HCT116 (cell line): ENCODE measurements around the gene ACTBL2. TPM values are rescaled to one million over a fixed set of nuclear protein-coding genes. Genes with fewer than 3 reads are reported as not detected.

Source experiments
- ATAC-seq: fragments of 200-7000 bp; cut with Tn5 transposase; 2 replicates; pipeline ENCODE4 v1.9.1; 2020; ENCODE audit warnings: mild to moderate bottlenecking, moderate library complexity
- BruUV-seq: library from RNA; stranded (reverse); fragments of 400-500 nt; replicated peaks from 2 replicates; lab custom pipeline; 2021; lab: Mats Ljungman, UMichigan
- CTCF ChIA-PET: fragments of 300-600 bp; sonication (Branson Sonifier 250); formaldehyde crosslinking; loops from one replicate; lab custom pipeline; 2021; ENCODE audit warnings: antibody characterized with exemption; lab: Charles Lee
- POLR2A ChIA-PET: fragments of 300-600, 350-600 bp; sonication (Branson Sonifier 250); formaldehyde crosslinking; loops from one replicate; lab custom pipeline; 2021; ENCODE audit warnings: antibody characterized with exemption; lab: Charles Lee
- RAD21 ChIA-PET, 2 experiments: fragments of 300-600 bp; sonication (Branson Sonifier 250); formaldehyde crosslinking; loops; one replicate each; lab custom pipeline; 2023; ENCODE audit warnings: low total read pairs in 2 of 2; ENCODE audit not compliant: uncharacterized antibody in 2 of 2, unreplicated experiment in 2 of 2, low non-redundant PET in 1 of 2; lab: Charles Lee
- DNase-seq: peaks from one replicate; pipeline ENCODE4 v3.0.0-alpha.2; 2010; ENCODE audit warnings: low read depth, low spot score
- H2AFZ ChIP-seq: fragments of 200-600 bp; shearing (Covaris generic), sonication (generic); 2 replicates; pipeline ENCODE4 v1.6.1; 2017; ENCODE audit warnings: low read depth, mixed run types, mixed read lengths, antibody characterized with exemption, low read length; ENCODE audit not compliant: poor library complexity, severe bottlenecking
- H3K27ac ChIP-seq: 2 replicates; pipeline ENCODE4 v1.5.1; 2012; ENCODE audit warnings: low read depth, low read length
- H3K27me3 ChIP-seq: fragments of 200-600 bp; sonication (generic); 2 replicates; pipeline ENCODE4 v1.6.1; 2016; ENCODE audit warnings: mixed run types, low read length, mixed read lengths; ENCODE audit not compliant: insufficient read depth
- H3K36me3 ChIP-seq, 2 experiments: fragments of 200-500 bp in 1 of 2; fragments of 200-600 bp in 1 of 2; sonication (Bioruptor generic) in 1 of 2; sonication (generic) in 1 of 2; 2 replicates each; pipeline versions ENCODE4 v1.5.1 to v1.6.1; 2014 to 2016; ENCODE audit warnings: low read length in 2 of 2, inconsistent platforms in 1 of 2, mixed read lengths in 1 of 2, mixed run types in 1 of 2; ENCODE audit not compliant: insufficient read depth in 2 of 2, control insufficient read depth in 1 of 2
- H3K4me1 ChIP-seq, 2 experiments: fragments of 200-600 bp in 1 of 2; sonication (generic) in 1 of 2; 2 replicates each; pipeline versions ENCODE4 v1.5.1 to v1.6.1; 2012 to 2017; ENCODE audit warnings: low read length in 2 of 2, inconsistent platforms in 1 of 2, mild to moderate bottlenecking in 1 of 2, mixed read lengths in 1 of 2, mixed run types in 1 of 2, moderate library complexity in 1 of 2; ENCODE audit not compliant: insufficient read depth in 2 of 2, control insufficient read depth in 1 of 2
- H3K4me2 ChIP-seq: fragments of 200-600 bp; sonication (generic); 2 replicates; pipeline ENCODE4 v1.6.1; 2017; ENCODE audit warnings: mixed run types, low read length, mixed read lengths
- H3K4me3 ChIP-seq, 2 experiments: fragments of 200-600 bp in 1 of 2; sonication (generic) in 1 of 2; replicated peaks in 1 of 2; 2 replicates each; pipeline ENCODE4 v1.5.1; 2011 to 2016; ENCODE audit warnings: low read length in 2 of 2, control low read depth in 1 of 2, low read depth in 1 of 2, mild to moderate bottlenecking in 1 of 2, mixed read lengths in 1 of 2, mixed run types in 1 of 2
- H3K79me2 ChIP-seq: fragments of 200-600 bp; sonication (generic); 2 replicates; pipeline ENCODE4 v1.6.1; 2017; ENCODE audit warnings: mild to moderate bottlenecking, mixed run types, low read length, moderate library complexity, mixed read lengths; ENCODE audit not compliant: insufficient read depth
- H3K9ac ChIP-seq: fragments of 200-600 bp; sonication (generic); 2 replicates; pipeline ENCODE4 v1.6.1; 2016; ENCODE audit warnings: low read length, mixed read lengths
- H3K9me2 ChIP-seq: fragments of 200-600 bp; sonication (generic), shearing (Covaris generic); 2 replicates; pipeline ENCODE4 v1.6.1; 2017; ENCODE audit warnings: mixed run types, mild to moderate bottlenecking, moderate library complexity; ENCODE audit not compliant: insufficient read depth
- H3K9me3 ChIP-seq, 2 experiments: fragments of 200-500 bp in 1 of 2; fragments of 200-600 bp in 1 of 2; sonication (Bioruptor generic) in 1 of 2; sonication (generic) in 1 of 2; 2 replicates each; pipeline ENCODE4 v1.6.1; 2014 to 2017; ENCODE audit warnings: low read length in 2 of 2, mixed read lengths in 2 of 2, inconsistent platforms in 1 of 2, low read depth in 1 of 2, mild to moderate bottlenecking in 1 of 2, mixed run types in 1 of 2, moderate library complexity in 1 of 2; ENCODE audit not compliant: control insufficient read depth in 1 of 2, insufficient read depth in 1 of 2
- H4K20me1 ChIP-seq: fragments of 200-600 bp; sonication (generic), shearing (Covaris generic); 2 replicates; pipeline ENCODE4 v1.6.1; 2017; ENCODE audit warnings: mixed run types, mild to moderate bottlenecking, moderate library complexity; ENCODE audit not compliant: insufficient read depth
- CBX3 ChIP-seq: IDR thresholded peaks from 2 replicates; pipeline ENCODE4 v1.6.1; 2012; ENCODE audit warnings: low read depth
- CEBPB ChIP-seq: IDR thresholded peaks from 2 replicates; pipeline ENCODE4 v1.6.1; 2012; ENCODE audit warnings: low read depth
- EGR1 ChIP-seq: IDR thresholded peaks from 2 replicates; pipeline ENCODE4 v1.6.1; 2012; ENCODE audit warnings: low read depth
- ELF1 ChIP-seq: IDR thresholded peaks from 2 replicates; pipeline ENCODE4 v1.6.1; 2012; ENCODE audit warnings: low read depth, borderline replicate concordance
- EZH2 ChIP-seq: fragments of 200-600 bp; sonication (generic); IDR thresholded peaks from 2 replicates; pipeline ENCODE4 v1.6.1; 2017; ENCODE audit warnings: antibody characterized with exemption, mixed run types
- EZH2phosphoT487 ChIP-seq: fragments of 200-600 bp; IDR thresholded peaks from 2 replicates; pipeline ENCODE4 v1.6.1; 2018; ENCODE audit warnings: antibody characterized with exemption, borderline replicate concordance
- FOSL1 ChIP-seq: IDR thresholded peaks from 2 replicates; pipeline ENCODE4 v1.6.1; 2012; ENCODE audit warnings: low read depth
- JUND ChIP-seq: IDR thresholded peaks from 2 replicates; pipeline ENCODE4 v1.6.1; 2012
- POLR2A ChIP-seq: IDR thresholded peaks from 2 replicates; pipeline ENCODE4 v1.7.0; 2011; ENCODE audit warnings: borderline replicate concordance; ENCODE audit not compliant: insufficient read depth, insufficient read length; ENCODE audit errors: extremely low read depth
- RAD21 ChIP-seq: IDR thresholded peaks from 2 replicates; pipeline ENCODE4 v1.6.1; 2012; ENCODE audit warnings: low read depth, mild to moderate bottlenecking
- SIN3A ChIP-seq: IDR thresholded peaks from 2 replicates; pipeline ENCODE4 v1.6.1; 2012; ENCODE audit warnings: low read depth
- SP1 ChIP-seq: IDR thresholded peaks from 2 replicates; pipeline ENCODE4 v1.6.1; 2012; ENCODE audit warnings: low read depth
- TCF7L2 ChIP-seq: IDR thresholded peaks from 2 replicates; pipeline ENCODE4 v1.7.0; 2011; ENCODE audit warnings: borderline replicate concordance, inconsistent platforms; ENCODE audit not compliant: insufficient read depth, insufficient read length; ENCODE audit errors: extremely low read depth
- YY1 ChIP-seq: IDR thresholded peaks from 2 replicates; pipeline ENCODE4 v1.6.1; 2011; ENCODE audit warnings: low read length, low read depth, moderate library complexity, mild to moderate bottlenecking; ENCODE audit not compliant: insufficient replicate concordance; ENCODE audit errors: extremely low read depth
- ZFX ChIP-seq: fragments of 450-650 bp; IDR thresholded peaks from 2 replicates; pipeline ENCODE4 v1.6.1; 2017
- ZNF274 ChIP-seq: fragments of 200-500 bp; sonication (Bioruptor generic); IDR thresholded peaks from 2 replicates; pipeline ENCODE4 v1.6.1; 2014; ENCODE audit warnings: mild to moderate bottlenecking, low read depth, low read length, inconsistent platforms
- intact Hi-C: fragments of 100-400 bp; cut with micrococcal nuclease; formaldehyde crosslinking; loops from 2 replicates; pipeline ENCODE4 v1.10.0; 2022
- total RNA-seq: library from RNA; stranded (reverse); gene quantifications from one replicate; pipeline ENCODE4 v1.2.1, GENCODE V29; 2021; ENCODE audit not compliant: unreplicated experiment
- TF ChIP-seq, protein P1 (sequence below): IDR thresholded peaks from 2 replicates; pipeline ENCODE4 v1.6.1; 2012
- TF ChIP-seq, protein P2 (sequence below): IDR thresholded peaks from 2 replicates; pipeline ENCODE4 v1.6.1; 2012
- TF ChIP-seq, protein P3 (sequence below), 3 experiments: fragments of 200-600 bp in 1 of 3; sonication (generic) in 1 of 3; IDR thresholded peaks in 2 of 3; conservative IDR thresholded peaks in 1 of 3; 2 replicates each; pipeline ENCODE4 v1.5.1; 2012 to 2017; ENCODE audit warnings: low read depth in 2 of 3, low read length in 2 of 3, antibody characterized with exemption in 1 of 3, borderline replicate concordance in 1 of 3, control low read depth in 1 of 3, mild to moderate bottlenecking in 1 of 3, mixed read lengths in 1 of 3, mixed run types in 1 of 3, moderate library complexity in 1 of 3; ENCODE audit not compliant: insufficient read depth in 1 of 3

ACTBL2 gene
- total RNA-seq, 1 experiment from 2014 or later: 0.07 TPM

DNA sequence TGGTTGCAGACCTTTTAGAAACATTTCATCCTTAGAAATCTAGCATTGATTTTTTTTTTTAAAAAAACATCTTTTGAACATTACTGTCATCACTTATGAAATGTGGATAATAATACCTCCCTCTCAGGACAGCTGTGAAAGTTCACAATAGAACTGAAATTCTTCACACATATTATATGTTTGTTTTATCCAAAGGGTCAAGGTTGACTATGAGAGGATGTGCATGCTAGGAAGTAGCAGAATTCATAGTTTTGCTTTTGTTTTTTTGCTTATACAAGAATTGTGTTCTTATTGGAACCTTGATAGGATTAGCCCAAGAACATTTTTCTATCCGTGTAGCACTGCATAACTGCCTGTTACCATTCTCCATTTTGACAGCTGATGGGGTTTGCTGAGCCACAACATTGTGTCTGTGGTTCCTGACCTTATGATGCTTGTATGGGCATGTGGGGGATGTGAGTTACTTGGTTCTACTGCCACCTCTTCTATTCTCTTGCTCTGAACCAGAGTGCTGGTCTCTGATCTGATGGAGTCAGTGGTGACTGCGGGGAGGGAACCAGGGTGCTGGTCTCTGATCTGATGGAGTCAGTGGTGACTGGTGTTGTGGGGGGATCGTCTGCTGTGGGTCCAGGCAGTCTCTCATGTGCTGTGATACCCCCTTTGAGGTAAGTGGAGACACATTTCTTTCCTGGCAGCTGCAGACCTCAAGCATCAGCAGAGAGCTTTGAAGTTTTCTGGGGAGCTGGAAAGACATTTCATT, 27.1 kb upstream of the ACTBL2 start:
- no TSS peak for BruUV-seq
- no peak overlapping the region for H3K9ac ChIP-seq
- no peak overlapping the region for H3K27ac ChIP-seq
- H3K27me3 ChIP-seq: no peaks in the 10 kb centered on the region
- no peaks in the 10 kb centered on the region for H3K36me3 ChIP-seq
- H3K9me2 ChIP-seq: no peaks in the 10 kb centered on the region
- DNase-seq: no peak
- no peak for ATAC-seq
- no peak overlapping the region for H3K4me3 ChIP-seq
- ChIA-PET RAD21 (no interaction called here), POLR2A (no interaction called here), CTCF (no interaction called here)
- H3K79me2 ChIP-seq: no peaks in the 10 kb centered on the region
- H4K20me1 ChIP-seq: no peaks in the 10 kb centered on the region
- 0 out of 4 replicates have a peak, but pooled peaks cover 0 to under 1% of the 10 kb centered on the region in 2 experiments for H3K4me1 ChIP-seq
- no peak for TF ChIP-seq ZFX
- TF ChIP-seq, protein P1, sequence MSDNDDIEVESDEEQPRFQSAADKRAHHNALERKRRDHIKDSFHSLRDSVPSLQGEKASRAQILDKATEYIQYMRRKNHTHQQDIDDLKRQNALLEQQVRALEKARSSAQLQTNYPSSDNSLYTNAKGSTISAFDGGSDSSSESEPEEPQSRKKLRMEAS: no peak
- no peak for TF ChIP-seq YY1
- TF ChIP-seq ELF1: no peak
- no peak for TF ChIP-seq RAD21
- TF ChIP-seq EGR1: no peak
- no peak for TF ChIP-seq JUND
- no peak for TF ChIP-seq CEBPB
- no peak for TF ChIP-seq TCF7L2
- TF ChIP-seq, protein P2, sequence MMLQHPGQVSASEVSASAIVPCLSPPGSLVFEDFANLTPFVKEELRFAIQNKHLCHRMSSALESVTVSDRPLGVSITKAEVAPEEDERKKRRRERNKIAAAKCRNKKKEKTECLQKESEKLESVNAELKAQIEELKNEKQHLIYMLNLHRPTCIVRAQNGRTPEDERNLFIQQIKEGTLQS: no peak
- TF ChIP-seq, protein P3, sequence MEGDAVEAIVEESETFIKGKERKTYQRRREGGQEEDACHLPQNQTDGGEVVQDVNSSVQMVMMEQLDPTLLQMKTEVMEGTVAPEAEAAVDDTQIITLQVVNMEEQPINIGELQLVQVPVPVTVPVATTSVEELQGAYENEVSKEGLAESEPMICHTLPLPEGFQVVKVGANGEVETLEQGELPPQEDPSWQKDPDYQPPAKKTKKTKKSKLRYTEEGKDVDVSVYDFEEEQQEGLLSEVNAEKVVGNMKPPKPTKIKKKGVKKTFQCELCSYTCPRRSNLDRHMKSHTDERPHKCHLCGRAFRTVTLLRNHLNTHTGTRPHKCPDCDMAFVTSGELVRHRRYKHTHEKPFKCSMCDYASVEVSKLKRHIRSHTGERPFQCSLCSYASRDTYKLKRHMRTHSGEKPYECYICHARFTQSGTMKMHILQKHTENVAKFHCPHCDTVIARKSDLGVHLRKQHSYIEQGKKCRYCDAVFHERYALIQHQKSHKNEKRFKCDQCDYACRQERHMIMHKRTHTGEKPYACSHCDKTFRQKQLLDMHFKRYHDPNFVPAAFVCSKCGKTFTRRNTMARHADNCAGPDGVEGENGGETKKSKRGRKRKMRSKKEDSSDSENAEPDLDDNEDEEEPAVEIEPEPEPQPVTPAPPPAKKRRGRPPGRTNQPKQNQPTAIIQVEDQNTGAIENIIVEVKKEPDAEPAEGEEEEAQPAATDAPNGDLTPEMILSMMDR (IDR thresholded peaks at IDR 0.05 in 2 of 3, conservative IDR thresholded peaks at IDR 0.05 in 1 of 3; ENCODE audit: borderline replicate concordance in 1 of 3, insufficient read depth in 1 of 3, low read depth in 2 of 3, low read length in 2 of 3): no peak
- no peak for TF ChIP-seq SIN3A
- no peak for TF ChIP-seq POLR2A
- TF ChIP-seq FOSL1: no peak
- no peak for TF ChIP-seq ZNF274
- TF ChIP-seq SP1: no peak
- no peak for TF ChIP-seq EZH2
- TF ChIP-seq CBX3: no peak
- no peak for TF ChIP-seq EZH2phosphoT487
- H2AFZ ChIP-seq: no peak overlapping the region
- no peaks in the 10 kb centered on the region for H3K9me3 ChIP-seq
- intact Hi-C loops: no loop called here
- H3K4me2 ChIP-seq: no peak overlapping the region
